Caco-2 (cell line): ENCODE results near the gene SLIT3. TPM values are rescaled to one million over a fixed set of nuclear protein-coding genes. Genes with fewer than 3 reads are reported as not detected.

Source experiments
- BruUV-seq: library from RNA; stranded (reverse); fragments of 400-500 nt; replicated peaks from 2 replicates; lab custom pipeline; 2021; lab: Mats Ljungman, UMichigan
- CTCF ChIA-PET: fragments of 300-600 bp; sonication (Branson Sonifier 250); formaldehyde crosslinking; loops from one replicate; lab custom pipeline; 2022; ENCODE audit warnings: antibody characterized with exemption; lab: Charles Lee
- POLR2A ChIA-PET: fragments of 300-600 bp; sonication (Branson Sonifier 250); formaldehyde crosslinking; loops from one replicate; lab custom pipeline; 2022; ENCODE audit warnings: antibody characterized with exemption; lab: Charles Lee
- DNase-seq, 2 experiments: peaks; one replicate each; pipeline versions ENCODE4 v3.0.0 to v3.0.0-alpha.2; 2020 to 2022
- H3K27me3 ChIP-seq: replicated peaks from 2 replicates; pipeline ENCODE4 v1.6.0; 2011; ENCODE audit warnings: low read length; ENCODE audit not compliant: control insufficient read depth, insufficient read depth
- H3K36me3 ChIP-seq: 2 replicates; pipeline ENCODE4 v1.5.1; 2011; ENCODE audit warnings: low read length; ENCODE audit not compliant: control insufficient read depth, insufficient read depth
- H3K4me1 ChIP-seq: fragments of 250-450 bp; sonication (Bioruptor Pico); 2 replicates; pipeline ENCODE4 v1.5.1; 2020; ENCODE audit warnings: mild to moderate bottlenecking
- H3K4me3 ChIP-seq: 2 replicates; pipeline ENCODE4 v1.5.1; 2011; ENCODE audit warnings: low read depth, mild to moderate bottlenecking, control low read depth, low read length
- H3K9me3 ChIP-seq: fragments of 250-450 bp; sonication (Bioruptor Pico); 2 replicates; pipeline ENCODE4 v1.5.1; 2020; ENCODE audit warnings: mild to moderate bottlenecking, moderate library complexity
- H3K27ac Mint-ChIP-seq: one replicate; pipeline ENCODE4 v1.8.0; 2022; ENCODE audit warnings: mixed read lengths; ENCODE audit not compliant: unreplicated experiment
- H3K27me3 Mint-ChIP-seq: one replicate; pipeline ENCODE4 v1.8.0; 2022; ENCODE audit warnings: mixed read lengths; ENCODE audit not compliant: insufficient read depth, unreplicated experiment
- H3K36me3 Mint-ChIP-seq: one replicate; pipeline ENCODE4 v1.8.0; 2022; ENCODE audit warnings: mild to moderate bottlenecking, mixed read lengths; ENCODE audit not compliant: insufficient read depth, unreplicated experiment
- H3K4me1 Mint-ChIP-seq: one replicate; pipeline ENCODE4 v1.8.0; 2022; ENCODE audit warnings: low read depth, mixed read lengths; ENCODE audit not compliant: unreplicated experiment
- H3K4me3 Mint-ChIP-seq: one replicate; pipeline ENCODE4 v1.8.0; 2022; ENCODE audit warnings: mild to moderate bottlenecking, moderate library complexity, mixed read lengths; ENCODE audit not compliant: unreplicated experiment
- H3K9me3 Mint-ChIP-seq: one replicate; pipeline ENCODE4 v1.8.0; 2022; ENCODE audit warnings: mixed read lengths; ENCODE audit not compliant: unreplicated experiment
- CTCF ChIP-seq, 2 experiments: fragments of 200-600 bp in 1 of 2; IDR thresholded peaks; 1 replicate in 1 of 2; 2 replicates in 1 of 2; pipeline versions ENCODE4 v1.5.1 to v1.8.0; 2011 to 2022; ENCODE audit warnings: antibody characterized with exemption in 1 of 2, control low read depth in 1 of 2, inconsistent platforms in 1 of 2, low read depth in 1 of 2, low read length in 1 of 2, mild to moderate bottlenecking in 1 of 2, moderate library complexity in 1 of 2; ENCODE audit not compliant: insufficient read depth in 1 of 2, severe bottlenecking in 1 of 2, unreplicated experiment in 1 of 2
- intact Hi-C: fragments of 100-400 bp; cut with micrococcal nuclease; formaldehyde crosslinking; loops from one replicate; pipeline ENCODE4 v1.10.0; 2022; ENCODE audit not compliant: unreplicated experiment
- total RNA-seq: library from RNA; stranded (reverse); gene quantifications from 2 replicates; pipeline ENCODE4 v1.2.3, GENCODE V29; 2022

The SLIT3 gene
- total RNA-seq, 1 experiment from 2014 or later, result 2.1 TPM

GRCh38 chr5:168755548-168756093 is 545.3 kb downstream of the SLIT3 start:
- H3K4me1 Mint-ChIP-seq, result no peaks in the 10 kb centered on the region
- CTCF ChIA-PET, result no interaction called here

GRCh38 chr5:168753691-168754254 is 547.2 kb downstream of the SLIT3 start:
- H3K4me1 Mint-ChIP-seq, result no peaks in the 10 kb centered on the region
- H3K27me3 Mint-ChIP-seq, result no peaks in the 10 kb centered on the region
- Histone ChIP-seq H3K4me1 (no peaks in the 10 kb centered on the region), H3K4me3 (no peak overlapping the region), H3K36me3 (no peaks in the 10 kb centered on the region), H3K9me3 (no peaks in the 10 kb centered on the region), H3K27me3 (no peaks in the 10 kb centered on the region)
- ChIA-PET POLR2A (no interaction called here), CTCF (no interaction called here)
- no peaks in the 10 kb centered on the region for H3K9me3 Mint-ChIP-seq
- TF ChIP-seq CTCF (IDR thresholded peaks at IDR 0.05; ENCODE audit: insufficient read depth in 1 of 2, low read depth in 1 of 2, low read length in 1 of 2, severe bottlenecking in 1 of 2, unreplicated experiment in 1 of 2), result no peak
- BruUV-seq, result no TSS peak
- intact Hi-C loops, result no loop called here
- DNase-seq, result no peak
- no peaks in the 10 kb centered on the region for H3K36me3 Mint-ChIP-seq
- H3K4me3 Mint-ChIP-seq, result no peak overlapping the region
- H3K27ac Mint-ChIP-seq, result no peak overlapping the region

More at GRCh38 chr5:168755548-168756093, 545.3 kb downstream of the SLIT3 start:
- intact Hi-C loops, result no loop called here
- H3K4me1 ChIP-seq, result no peaks in the 10 kb centered on the region
- no peak for DNase-seq
- Mint-ChIP-seq H3K27ac (no peak overlapping the region), H3K9me3 (no peaks in the 10 kb centered on the region), H3K27me3 (no peaks in the 10 kb centered on the region), H3K36me3 (no peaks in the 10 kb centered on the region), H3K4me3 (no peak overlapping the region)
- no peaks in the 10 kb centered on the region for H3K9me3 ChIP-seq
- no peak overlapping the region for H3K4me3 ChIP-seq
- no peaks in the 10 kb centered on the region for H3K36me3 ChIP-seq
- H3K27me3 ChIP-seq, result no peaks in the 10 kb centered on the region
- no TSS peak for BruUV-seq
- no peak for TF ChIP-seq CTCF (IDR thresholded peaks at IDR 0.05; ENCODE audit: insufficient read depth in 1 of 2, low read depth in 1 of 2, low read length in 1 of 2, severe bottlenecking in 1 of 2, unreplicated experiment in 1 of 2)
- POLR2A ChIA-PET, result no interaction called here

GRCh38 chr5:168752416-168753190 is 548.3 kb downstream of the SLIT3 start:
- H3K36me3 ChIP-seq, result no peaks in the 10 kb centered on the region
- Mint-ChIP-seq H3K27me3 (no peaks in the 10 kb centered on the region), H3K4me3 (no peak overlapping the region), H3K9me3 (no peaks in the 10 kb centered on the region), H3K27ac (no peak overlapping the region), H3K4me1 (no peaks in the 10 kb centered on the region), H3K36me3 (no peaks in the 10 kb centered on the region)
- intact Hi-C loops, result no loop called here
- POLR2A ChIA-PET, result no interaction called here
- no peak overlapping the region for H3K4me3 ChIP-seq
- no peaks in the 10 kb centered on the region for H3K4me1 ChIP-seq
- no peak for DNase-seq
- CTCF ChIA-PET, result no interaction called here
- no TSS peak for BruUV-seq
- H3K27me3 ChIP-seq, result no peaks in the 10 kb centered on the region
- no peaks in the 10 kb centered on the region for H3K9me3 ChIP-seq
- TF ChIP-seq CTCF (IDR thresholded peaks at IDR 0.05; ENCODE audit: insufficient read depth in 1 of 2, low read depth in 1 of 2, low read length in 1 of 2, severe bottlenecking in 1 of 2, unreplicated experiment in 1 of 2), result no peak
